WI38 (cell line): Measurements from ENCODE around the gene TBC1D5.
"Not testable (repeated sequence)": the region's sequence is repeated elsewhere in the genome, so short reads cannot be mapped to it uniquely, and the experiment has no call there.

Experiments
- H3K4me3 ChIP-seq: 2 replicates; pipeline ENCODE4 v1.5.1; 2011; ENCODE audit warnings: low read depth, mild to moderate bottlenecking, control low read depth, low read length
- CTCF ChIP-seq: IDR thresholded peaks from 2 replicates; pipeline ENCODE4 v1.5.1; 2012; ENCODE audit warnings: low read depth, mild to moderate bottlenecking, control low read depth, low read length

The TBC1D5 gene

GRCh38 chr3:17550624-17551023 is 191.8 kb downstream of the TBC1D5 start:
- no peak for TF ChIP-seq CTCF
- H3K4me3 ChIP-seq, result no peak overlapping the region

- no peak for TF ChIP-seq CTCF
- H3K4me3 ChIP-seq, result no peak overlapping the region
Measured at GRCh38 chr3:17546500-17547255, 195.8 kb downstream of the TBC1D5 start.

- no peak; the same call in 1 of the 2 replicates for TF ChIP-seq CTCF
- H3K4me3 ChIP-seq, result no peak overlapping the region
Measured at GRCh38 chr3:17544632-17545031, 197.8 kb downstream of the TBC1D5 start.

GRCh38 chr3:17542591-17542990 is 199.8 kb downstream of the TBC1D5 start:
- no peak overlapping the region for H3K4me3 ChIP-seq
- TF ChIP-seq CTCF, result no peak

DNA sequence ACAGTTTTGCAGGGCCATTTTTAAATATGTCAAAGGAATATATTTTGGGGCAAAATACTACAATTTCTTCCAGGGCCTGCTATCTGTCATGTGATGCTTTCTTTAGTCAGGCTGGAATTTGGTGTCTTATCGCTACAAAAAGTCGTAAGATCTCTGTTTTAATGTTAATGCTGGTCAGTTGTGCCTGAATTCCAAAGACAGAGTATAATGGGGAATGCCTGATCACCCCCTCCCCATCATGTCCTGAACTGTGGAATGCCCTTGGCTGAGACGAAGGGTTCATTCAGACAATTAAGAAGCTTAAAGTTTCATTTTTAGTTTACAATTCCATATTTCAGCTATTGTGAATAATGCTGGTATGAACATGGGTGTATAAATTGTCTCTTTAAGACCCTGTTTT is 203.0 kb downstream of the TBC1D5 start:
- no peak overlapping the region for H3K4me3 ChIP-seq
- TF ChIP-seq CTCF, result no peak

- no peak for TF ChIP-seq CTCF
- no peak overlapping the region for H3K4me3 ChIP-seq
Measured at GRCh38 chr3:17535274-17535673, 207.2 kb downstream of the TBC1D5 start.

- H3K4me3 ChIP-seq, result not testable (repeated sequence)
Measured at GRCh38 chr3:17532446-17532845, 210.0 kb downstream of the TBC1D5 start.

DNA sequence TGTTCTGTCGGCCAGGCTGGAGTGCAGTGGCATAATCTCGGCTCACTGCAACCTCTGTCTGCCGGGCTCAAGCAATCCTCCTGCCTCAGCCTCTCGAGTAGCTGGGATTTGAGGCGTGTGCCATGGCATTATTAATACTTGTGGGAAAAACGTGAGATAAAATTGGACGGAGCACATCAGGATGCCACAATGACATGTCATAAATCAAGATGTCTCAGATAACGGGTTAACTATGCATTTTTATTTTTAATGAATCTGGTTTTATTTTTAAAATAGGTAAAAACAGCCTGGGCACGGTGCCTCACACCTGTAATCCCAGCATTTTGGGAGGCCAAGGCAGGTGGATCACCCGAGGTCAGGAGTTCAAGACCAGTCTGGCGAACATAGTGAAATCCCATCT is 212.8 kb downstream of the TBC1D5 start:
- no peak for TF ChIP-seq CTCF
- no peak overlapping the region for H3K4me3 ChIP-seq
